ENCODE results near the gene HES2.

- TF ChIP-seq CTCF (IDR thresholded peaks at IDR 0.05; ENCODE audit: insufficient read depth, low read length) (no peak), GABPA (IDR thresholded peaks at IDR 0.05; ENCODE audit: low read depth) (no peak), POLR2AphosphoS5 (IDR thresholded peaks at IDR 0.05; ENCODE audit: low read depth) (no peak), SPI1 (IDR thresholded peaks at IDR 0.05; ENCODE audit: borderline replicate concordance, low read depth) (no peak)
Measured at GRCh38 chr1:6416906-6417305, 2.8 kb downstream of the HES2 start.
